Esophagus (tissue), 2 donors: ENCODE results near the gene ADAM10. TPM values are rescaled to one million over a fixed set of nuclear protein-coding genes. Genes with fewer than 3 reads are reported as not detected.

Experiments
- H3K27ac ChIP-seq, 2 donors: one replicate each; pipeline ENCODE4 v1.5.1; 2013; ENCODE audit warnings: low read depth in 2 of 2, mild to moderate bottlenecking in 2 of 2, inconsistent platforms in 1 of 2, low read length in 1 of 2, moderate library complexity in 1 of 2
- H3K27me3 ChIP-seq, 2 donors: one replicate each; pipeline ENCODE4 v1.6.1; 2013; ENCODE audit warnings: low read length in 2 of 2, control low read depth in 1 of 2, mild to moderate bottlenecking in 1 of 2; ENCODE audit not compliant: insufficient read depth in 2 of 2, control insufficient read depth in 1 of 2
- H3K36me3 ChIP-seq, 2 donors: one replicate each; pipeline ENCODE4 v1.6.1; 2013; ENCODE audit warnings: low read length in 1 of 2; ENCODE audit not compliant: control insufficient read depth in 2 of 2, insufficient read depth in 2 of 2
- H3K4me1 ChIP-seq, 2 donors: one replicate each; pipeline ENCODE4 v1.6.1; 2013; ENCODE audit warnings: low read length in 1 of 2; ENCODE audit not compliant: control insufficient read depth in 2 of 2, insufficient read depth in 2 of 2
- H3K4me3 ChIP-seq, 2 donors: one replicate each; pipeline ENCODE4 v1.5.1; 2013; ENCODE audit warnings: low read length in 2 of 2, mild to moderate bottlenecking in 2 of 2, low read depth in 1 of 2, moderate library complexity in 1 of 2
- H3K9me3 ChIP-seq, 2 donors: one replicate each; pipeline ENCODE4 v1.6.1; 2013; ENCODE audit warnings: mild to moderate bottlenecking in 2 of 2, low read depth in 1 of 2, low read length in 1 of 2, moderate library complexity in 1 of 2; ENCODE audit not compliant: control insufficient read depth in 2 of 2, insufficient read depth in 1 of 2
- WGBS, 2 donors: extraction: QIAGEN DNeasy Blood & Tissue Kit; methylation state at CpG; one replicate each; pipeline ENCODE4 v1.1.7; 2013; 5-methylcytosine and 5-hydroxymethylcytosine counted together
- polyA plus RNA-seq, 2 donors: library from polyadenylated mRNA; stranded (reverse); fragments of 200-250 nt; gene quantifications; one replicate each; pipeline ENCODE4 v1.2.3, GENCODE V29; 2013
- donor health status: healthy with polysubstance abuse.
- donor health status: Bipolar disorder and iron deficiency.

Gene ADAM10
- polyA plus RNA-seq, 2 donors, result 9.7 to 16.0 TPM

DNA sequence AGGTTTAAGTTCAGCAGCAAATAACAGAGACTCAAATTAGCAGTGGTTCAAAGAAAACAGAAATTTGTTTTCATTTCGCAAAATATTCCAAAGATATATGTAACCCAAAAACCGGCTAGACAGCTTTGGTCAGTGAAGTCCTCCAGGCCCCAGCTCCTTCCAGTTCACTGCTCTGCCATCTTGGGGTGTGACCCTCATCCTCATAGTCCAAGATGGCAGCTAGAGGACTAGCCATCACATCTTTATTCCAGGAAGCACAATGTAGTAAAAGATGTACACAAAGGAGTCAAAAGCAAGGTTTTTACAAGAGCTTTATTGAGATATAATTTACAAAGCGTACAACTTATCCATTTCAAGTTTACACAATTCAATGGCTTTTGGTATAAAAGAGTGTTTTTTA is 210.6 kb downstream of the ADAM10 start:
- WGBS, 2 donors, result 94 to 96% methylated on average over 3 of the region's 3 CpGs
- no peaks in the 10 kb centered on the region for H3K27me3 ChIP-seq
- peaks cover 0 to 4% of the 10 kb centered on the region in 2 donors for H3K4me1 ChIP-seq
- H3K4me3 ChIP-seq, result no peak overlapping the region
- no peaks in the 10 kb centered on the region for H3K36me3 ChIP-seq
- H3K27ac ChIP-seq, result no peak overlapping the region
- no peaks in the 10 kb centered on the region for H3K9me3 ChIP-seq

Other genes with a start within 250 kb of the ADAM10 start
- gene MINDY2, start 21.6 kb upstream of the ADAM10 start, polyA plus RNA-seq, result 1 to 10 TPM; 3.3 to 5.8 TPM
- 10 to 100 TPM; 57.6 to 62.7 TPM for gene SLTM, start 184.0 kb upstream of the ADAM10 start, polyA plus RNA-seq
- 1 to 10 TPM; 7.6 to 9.7 TPM for gene RNF111, start 238.0 kb upstream of the ADAM10 start, polyA plus RNA-seq